ENCODE results near the gene FGD4.

Gene FGD4

GRCh38 chr12:32693036-32693435 lies 293.7 kb downstream of the FGD4 start:
- no peak for DNase-seq

Measured in CD4-positive, alpha-beta T cell treated with Interferon alpha-2 for 1 hour (primary cell).